Fibroblast of lung (primary cell): ENCODE results near the gene SPATA2. TPM values are rescaled to one million over a fixed set of nuclear protein-coding genes. Genes with fewer than 3 reads are reported as not detected.

Experiments
- DNase-seq, 2 donors: peaks; one replicate each; pipeline versions ENCODE4 v3.0.0 to v3.0.0-alpha.2; 2010; ENCODE audit warnings: low read depth in 2 of 2
- H2AFZ ChIP-seq: 2 replicates; pipeline ENCODE4 v1.5.1; 2012; ENCODE audit warnings: low read length, control low read depth, inconsistent platforms
- H3K27ac ChIP-seq: 2 replicates; pipeline ENCODE4 v1.5.1; 2011; ENCODE audit warnings: low read length, control low read depth; ENCODE audit not compliant: insufficient read depth
- H3K27me3 ChIP-seq: 2 replicates; pipeline ENCODE4 v1.5.1; 2011; ENCODE audit warnings: mild to moderate bottlenecking, low read length; ENCODE audit not compliant: control insufficient read depth, insufficient read depth
- H3K36me3 ChIP-seq: 2 replicates; pipeline ENCODE4 v1.5.1; 2011; ENCODE audit warnings: low read length; ENCODE audit not compliant: control insufficient read depth, insufficient read depth
- H3K4me1 ChIP-seq: 2 replicates; pipeline ENCODE4 v1.5.1; 2011; ENCODE audit warnings: low read length; ENCODE audit not compliant: control insufficient read depth, insufficient read depth; ENCODE audit errors: extremely low read depth
- H3K4me2 ChIP-seq: 2 replicates; pipeline ENCODE4 v1.5.1; 2011; ENCODE audit warnings: low read length, control low read depth; ENCODE audit not compliant: insufficient read depth; ENCODE audit errors: extremely low read depth
- H3K4me3 ChIP-seq, 4 experiments: fragments of 200-600 bp in 1 of 4; sonication (generic) in 1 of 4; replicated peaks in 1 of 4; 2 replicates each; pipeline ENCODE4 v1.5.1; 2011 to 2016; ENCODE audit warnings: low read length in 4 of 4, low read depth in 3 of 4, mild to moderate bottlenecking in 3 of 4, control low read depth in 2 of 4, inconsistent platforms in 1 of 4, mixed read lengths in 1 of 4; ENCODE audit not compliant: insufficient read depth in 1 of 4; ENCODE audit errors: control extremely low read depth in 1 of 4
- H3K79me2 ChIP-seq: 2 replicates; pipeline ENCODE4 v1.5.1; 2012; ENCODE audit warnings: mild to moderate bottlenecking, low read length, inconsistent platforms; ENCODE audit not compliant: control insufficient read depth, insufficient read depth
- H3K9ac ChIP-seq: 2 replicates; pipeline ENCODE4 v1.5.1; 2011; ENCODE audit warnings: mild to moderate bottlenecking, low read length, control low read depth; ENCODE audit not compliant: insufficient read depth
- H3K9me3 ChIP-seq: 2 replicates; pipeline ENCODE4 v1.5.1; 2012; ENCODE audit warnings: low read depth, low read length; ENCODE audit not compliant: control insufficient read depth, insufficient read depth
- H4K20me1 ChIP-seq: 2 replicates; pipeline ENCODE4 v1.5.1; 2011; ENCODE audit warnings: low read length; ENCODE audit not compliant: control insufficient read depth, insufficient read depth; ENCODE audit errors: extremely low read depth
- CTCF ChIP-seq, 2 donors: IDR thresholded peaks in 1 of 2; conservative IDR thresholded peaks in 1 of 2; 1 replicate in 1 of 2; 2 replicates in 1 of 2; pipeline ENCODE4 v1.5.1; 2011 to 2012; ENCODE audit warnings: low read length in 2 of 2, control low read depth in 1 of 2, inconsistent platforms in 1 of 2, low read depth in 1 of 2, mild to moderate bottlenecking in 1 of 2
- EZH2 ChIP-seq: IDR thresholded peaks from 2 replicates; pipeline ENCODE4 v1.5.1; 2012; ENCODE audit warnings: low read length, control low read depth, mild to moderate bottlenecking; ENCODE audit errors: missing control alignments
- polyA plus RNA-seq, 2 donors: library from polyadenylated mRNA; depleted of rRNA in 1 of 2; stranded (reverse) in 1 of 2; unstranded in 1 of 2; fragments of >200 nt; gene quantifications; 2 replicates each; pipeline ENCODE4 v1.2.1, GENCODE V29; 2011 to 2012; ENCODE audit warnings: missing spikeins in 1 of 2
- total RNA-seq: library from RNA; depleted of rRNA; stranded (reverse); fragments of >200 nt; gene quantifications from 2 replicates; pipeline ENCODE4 v1.2.1, GENCODE V29; 2014

The SPATA2 gene
- total and polyA plus RNA-seq, 2 donors (not counting 1 experiment from before 2014, with no cell fraction given) = 2.0 to 3.6 TPM

GRCh38 chr20:49904440-49905214 lies 10.7 kb downstream of the SPATA2 start:
- no peak for DNase-seq
- TF ChIP-seq CTCF (conservative IDR thresholded peaks at IDR 0.05 in 1 of 2, IDR thresholded peaks at IDR 0.05 in 1 of 2; ENCODE audit: low read depth in 1 of 2, low read length in 2 of 2) (no peak), EZH2 (no peak)
- no peaks in the 10 kb centered on the region for H4K20me1 ChIP-seq
- H3K36me3 ChIP-seq = peaks cover 12% of the 10 kb centered on the region
- H2AFZ ChIP-seq = no peak overlapping the region
- no peak overlapping the region for H3K4me2 ChIP-seq
- H3K4me1 ChIP-seq = no peaks in the 10 kb centered on the region
- H3K79me2 ChIP-seq = peaks cover 2% of the 10 kb centered on the region
- no peak overlapping the region for H3K4me3 ChIP-seq
- H3K9ac ChIP-seq = no peak overlapping the region
- no peaks in the 10 kb centered on the region for H3K9me3 ChIP-seq
- H3K27me3 ChIP-seq = no peaks in the 10 kb centered on the region
- no peak overlapping the region for H3K27ac ChIP-seq

- TF ChIP-seq CTCF (conservative IDR thresholded peaks at IDR 0.05 in 1 of 2, IDR thresholded peaks at IDR 0.05 in 1 of 2; ENCODE audit: low read depth in 1 of 2, low read length in 2 of 2) (no peak), EZH2 (no peak)
- no peak for DNase-seq
- Histone ChIP-seq H3K27ac (no peak overlapping the region), H3K9me3 (no peaks in the 10 kb centered on the region), H3K79me2 (no peaks in the 10 kb centered on the region), H3K27me3 (no peaks in the 10 kb centered on the region), H3K4me1 (no peaks in the 10 kb centered on the region), H3K4me3 (no peak overlapping the region), H3K9ac (no peak overlapping the region), H2AFZ (no peak overlapping the region), H3K4me2 (no peak overlapping the region), H4K20me1 (no peaks in the 10 kb centered on the region), H3K36me3 (peaks cover 8% of the 10 kb centered on the region)
These were observed 13.7 kb downstream of the SPATA2 start for GRCh38 chr20:49901588-49901987.

- H3K27ac ChIP-seq = no peak overlapping the region
- H3K4me2 ChIP-seq = no peak overlapping the region
- no peaks in the 10 kb centered on the region for H3K9me3 ChIP-seq
- H3K4me1 ChIP-seq = no peaks in the 10 kb centered on the region
- no peaks in the 10 kb centered on the region for H3K27me3 ChIP-seq
- DNase-seq = no peak
- H3K9ac ChIP-seq = no peak overlapping the region
- H3K79me2 ChIP-seq = no peaks in the 10 kb centered on the region
- H3K4me3 ChIP-seq = no peak overlapping the region
- TF ChIP-seq CTCF (conservative IDR thresholded peaks at IDR 0.05 in 1 of 2, IDR thresholded peaks at IDR 0.05 in 1 of 2; ENCODE audit: low read depth in 1 of 2, low read length in 2 of 2) = no peak
- peaks cover 3% of the 10 kb centered on the region for H3K36me3 ChIP-seq
- H2AFZ ChIP-seq = no peak overlapping the region
- no peaks in the 10 kb centered on the region for H4K20me1 ChIP-seq
These were observed 15.6 kb downstream of the SPATA2 start for GRCh38 chr20:49899541-49900383.
